Activated gamma-delta T cell (primary cell): ENCODE results near the gene RPRD2.
"Not testable (repeated sequence)": the region's sequence is repeated elsewhere in the genome, so short reads cannot be mapped to it uniquely, and the experiment has no call there.

ENCODE experiments used
- DNase-seq: peaks from one replicate; lab custom pipeline; 2025; lab: John Stamatoyannopoulos, UW
- total RNA-seq, 2 donors: gene quantifications; one replicate each; lab custom pipeline; 2026; lab: John Stamatoyannopoulos, UW

The RPRD2 gene
- 49.6 to 51.9 reads per million in 2 donors for total RNA-seq

DNA sequence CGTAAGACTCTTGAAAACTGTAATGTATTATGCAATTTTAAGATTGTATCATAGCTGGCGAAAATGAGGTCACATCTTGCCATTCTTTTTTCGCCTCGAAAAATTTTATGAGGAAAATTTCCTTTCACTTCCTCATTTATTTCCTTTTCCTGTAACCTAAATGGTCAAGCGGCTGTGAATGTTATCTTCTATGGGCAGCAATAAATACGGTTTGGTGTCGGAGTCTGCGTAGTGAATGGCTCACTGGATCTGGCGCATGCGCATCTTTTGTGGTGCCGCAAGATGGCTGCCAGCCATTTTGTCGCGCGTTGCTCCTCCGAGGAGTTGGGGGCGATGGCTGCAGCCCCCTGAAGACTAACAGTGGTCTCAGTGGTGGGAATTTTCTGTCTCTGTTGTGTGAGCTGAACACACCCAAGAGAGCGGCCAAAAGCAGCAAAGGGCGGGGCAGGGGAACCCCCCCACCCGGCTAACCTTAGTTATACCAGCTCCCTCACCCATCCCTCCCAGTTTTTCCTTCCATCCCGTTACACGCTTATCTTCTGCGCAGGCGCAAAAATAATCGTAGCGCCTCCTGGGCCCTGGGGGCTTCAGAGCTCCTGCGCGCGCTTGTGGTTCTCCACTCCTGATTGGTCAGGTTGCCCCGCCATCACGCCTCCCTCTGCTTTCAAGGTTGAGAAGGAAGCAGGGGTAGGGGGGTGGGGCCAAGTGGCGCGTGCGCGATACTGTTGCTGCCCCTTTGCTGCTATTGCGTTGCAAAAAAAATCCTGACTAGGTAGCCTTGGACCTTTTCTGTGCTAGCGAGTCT, at the start of gene RPRD2:
Gene RPRD2 (plus strand): TSS at position 722 of the 805 bp plus-strand sequence. CDS start 568 bp downstream, outside the sequence.
- peak; percentile 91 for DNase-seq

DNA sequence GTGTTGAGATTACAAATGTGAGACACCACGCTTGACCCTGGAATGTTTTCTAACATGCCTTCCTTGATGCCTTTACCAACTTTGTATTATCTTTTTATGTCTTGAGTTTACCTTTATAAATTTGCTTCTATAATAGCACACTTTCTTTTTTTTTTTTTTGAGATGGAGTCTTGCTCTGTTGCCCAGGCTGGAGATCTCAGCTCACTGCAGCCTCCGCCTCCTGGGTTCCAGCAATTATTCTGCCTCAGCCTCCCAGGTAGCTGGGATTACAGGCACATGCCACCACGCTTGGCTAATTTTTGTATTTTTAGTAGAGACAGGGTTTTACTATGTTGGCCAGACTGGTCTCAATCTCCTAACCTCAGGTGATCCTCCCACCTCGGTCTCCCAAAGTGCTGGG, 49.3 kb upstream of the RPRD2 start:
- DNase-seq, result not testable (repeated sequence)

DNA sequence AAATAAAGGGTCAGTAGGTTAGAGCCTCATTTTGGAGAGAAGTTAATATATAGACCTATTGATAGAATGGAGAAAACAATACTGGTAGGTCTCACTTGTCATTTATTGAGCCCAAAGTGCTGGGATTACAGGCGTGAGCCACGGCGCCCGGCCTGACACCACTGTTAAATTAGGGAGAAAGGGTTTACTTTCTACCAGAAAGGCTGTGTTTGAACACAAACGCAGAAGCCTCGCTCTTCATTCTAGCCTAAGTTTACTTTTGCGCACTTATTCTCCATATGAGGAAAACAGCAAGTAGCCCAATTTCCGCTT, 43.3 kb upstream of the RPRD2 start:
- no peak for DNase-seq

DNA sequence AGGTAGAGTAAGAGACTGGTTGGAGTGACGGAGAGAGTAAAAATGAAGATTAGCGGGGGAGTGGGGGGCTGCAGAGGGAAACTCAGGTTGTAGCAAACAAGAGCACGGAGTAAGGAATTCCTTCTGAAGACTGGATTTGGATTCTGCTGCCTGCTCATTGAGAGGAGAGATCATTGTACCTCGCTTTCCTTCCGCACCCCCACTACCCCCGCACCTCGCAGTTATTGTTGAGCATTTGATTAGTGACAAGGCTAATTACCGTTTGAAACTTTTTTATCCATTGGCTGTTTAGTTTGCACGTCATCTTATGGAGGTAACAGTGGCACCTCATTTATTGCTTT, 42.2 kb upstream of the RPRD2 start:
- DNase-seq, result no peak

DNA sequence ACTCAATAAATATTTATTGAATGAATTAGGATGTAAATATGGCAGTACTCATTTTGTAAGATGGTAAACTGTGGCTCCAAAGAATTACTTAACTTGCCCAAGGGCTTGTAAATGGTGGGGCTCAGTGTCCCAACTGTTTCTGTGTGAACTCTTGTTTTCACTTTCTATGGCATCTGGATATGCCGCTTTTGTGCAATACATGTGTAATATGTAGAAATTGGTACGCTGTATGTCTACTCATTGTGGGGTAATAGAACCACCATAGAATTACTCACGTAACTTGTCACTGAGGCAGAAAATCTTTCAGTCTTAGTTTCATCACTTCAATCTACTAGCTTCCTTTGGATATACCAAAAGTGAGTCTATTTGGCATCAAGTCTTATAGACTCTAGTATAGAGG, 41.6 kb upstream of the RPRD2 start:
- DNase-seq, result no peak

DNA sequence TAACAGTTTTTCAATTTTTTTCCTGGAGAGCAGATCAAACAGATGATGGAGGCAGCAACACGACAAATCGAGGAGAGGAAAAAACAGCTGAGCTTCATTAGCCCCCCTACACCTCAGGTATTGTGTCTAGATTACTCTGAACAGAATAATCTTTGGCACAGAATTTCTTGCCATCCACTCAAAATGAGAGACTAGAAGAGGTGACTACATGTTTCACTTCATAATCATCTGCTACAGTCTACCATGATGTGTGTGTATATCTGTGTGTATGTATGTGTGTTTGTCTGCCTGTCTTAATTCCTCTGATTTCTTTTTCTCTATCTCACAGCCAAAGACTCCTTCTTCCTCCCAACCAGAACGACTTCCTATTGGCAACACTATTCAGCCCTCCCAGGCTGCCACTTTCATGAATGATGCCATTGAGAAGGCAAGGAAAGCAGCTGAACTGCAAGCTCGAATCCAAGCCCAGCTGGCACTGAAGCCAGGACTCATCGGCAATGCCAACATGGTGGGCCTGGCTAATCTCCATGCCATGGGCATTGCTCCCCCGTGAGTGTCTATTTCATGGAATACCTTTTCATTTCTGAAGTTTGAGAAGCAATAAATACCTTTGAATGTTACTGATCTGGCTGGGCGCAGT, 31.2 kb upstream of the RPRD2 start:
- no peak for DNase-seq

DNA sequence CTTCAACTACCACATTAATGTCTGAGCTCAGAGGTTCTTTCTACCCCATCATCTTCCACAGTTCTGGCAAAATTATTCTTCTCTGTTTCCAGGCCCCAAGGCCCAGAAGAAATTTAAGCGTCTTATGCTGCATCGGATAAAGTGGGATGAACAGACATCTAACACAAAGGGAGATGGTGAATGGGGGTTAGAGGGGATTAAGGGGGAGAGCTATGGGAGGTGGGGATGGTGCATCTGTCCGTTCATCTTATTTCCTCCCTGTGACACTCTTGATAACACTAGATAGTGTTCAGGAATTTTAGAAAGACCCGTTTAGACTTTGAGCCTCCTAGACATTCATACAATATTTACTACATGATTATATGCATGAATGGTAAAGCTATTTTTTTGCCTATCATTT, 17.6 kb upstream of the RPRD2 start:
- no peak for DNase-seq

DNA sequence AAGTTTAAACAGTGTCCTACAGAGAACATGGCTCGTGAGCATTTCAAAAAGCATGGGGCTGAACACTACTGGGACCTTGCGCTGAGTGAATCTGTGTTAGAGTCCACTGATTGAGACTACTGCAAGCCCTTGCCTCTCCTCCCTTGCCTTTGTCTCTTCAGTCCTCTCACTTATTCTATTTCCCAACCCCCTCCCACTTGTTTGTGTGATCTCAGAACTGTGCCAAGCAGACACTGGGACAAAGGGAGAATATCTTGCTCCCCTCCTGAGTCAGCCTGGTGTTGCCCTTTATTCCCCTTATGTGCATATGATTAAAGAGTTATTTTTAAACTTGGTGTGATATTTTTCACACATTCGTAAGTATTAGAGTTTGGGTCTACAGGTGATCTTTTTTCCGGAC, 11.1 kb upstream of the RPRD2 start:
- no peak for DNase-seq

DNA sequence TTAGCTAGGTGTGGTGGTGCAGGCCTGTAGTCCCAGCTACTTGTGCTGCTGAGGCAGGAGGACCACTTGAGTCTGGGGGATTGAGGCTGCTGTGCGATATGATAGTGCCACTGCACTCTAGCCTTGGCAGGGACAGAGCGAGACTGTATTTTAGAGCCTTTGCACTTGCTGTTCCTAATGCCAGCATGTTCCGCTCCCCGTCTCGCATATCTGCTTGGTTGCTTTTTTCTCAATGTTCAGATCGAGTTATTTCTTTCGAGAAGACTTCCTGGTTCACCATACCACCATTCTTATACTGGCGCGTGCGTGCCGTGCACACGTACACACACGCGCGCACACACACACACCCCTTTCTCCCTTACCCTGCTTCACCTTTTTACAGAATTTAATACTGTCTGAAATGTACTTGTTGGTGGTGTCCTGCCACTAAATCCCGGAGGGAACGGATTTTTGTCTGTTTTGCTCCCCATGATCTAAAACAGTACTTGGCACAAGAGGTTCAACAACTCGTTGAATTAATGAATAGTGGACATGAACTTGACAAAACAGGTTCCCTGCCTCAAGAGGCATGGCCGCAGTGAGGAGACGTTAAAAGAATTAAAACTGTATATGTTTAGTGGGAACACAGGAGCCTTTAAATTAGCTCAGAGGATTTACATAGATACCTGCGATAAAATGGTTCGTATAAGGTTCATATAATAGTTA, 1.1 kb upstream of the RPRD2 start:
- no peak for DNase-seq

DNA sequence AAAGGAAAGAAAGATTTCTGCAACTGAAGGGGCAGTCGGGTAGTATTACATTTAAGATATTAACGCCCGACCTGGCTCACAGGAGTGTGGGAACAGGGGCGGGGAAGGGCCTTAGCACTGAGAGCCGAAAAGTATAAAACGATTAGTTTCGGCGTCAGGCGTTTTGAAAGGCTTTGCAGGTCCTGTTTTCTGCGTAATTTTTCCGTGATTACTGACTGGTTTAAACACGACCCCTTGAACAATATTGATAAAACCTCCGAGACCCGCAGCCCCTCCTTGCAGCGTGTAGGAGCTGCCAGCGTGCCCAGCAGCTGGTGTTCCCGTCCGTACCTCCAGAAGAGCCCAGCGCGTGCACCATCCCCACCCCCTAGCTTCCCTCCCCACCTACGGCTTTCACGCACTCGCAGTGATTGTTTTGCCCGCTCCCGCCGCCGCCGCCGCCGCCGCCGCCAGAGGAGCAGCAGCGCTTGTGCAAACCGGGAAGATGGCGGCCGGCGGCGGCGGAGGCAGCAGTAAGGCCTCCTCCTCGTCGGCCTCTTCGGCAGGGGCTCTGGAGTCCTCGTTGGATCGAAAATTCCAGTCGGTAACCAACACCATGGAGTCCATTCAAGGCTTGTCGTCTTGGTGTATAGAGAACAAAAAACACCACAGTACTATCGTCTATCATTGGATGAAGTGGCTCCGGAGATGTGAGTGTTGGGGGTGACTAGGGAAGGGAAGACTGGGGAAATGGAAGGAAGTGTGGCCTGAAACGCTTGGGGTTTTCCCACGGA, 470 bp downstream of the RPRD2 start:
- DNase-seq, result peak; percentile 71

DNA sequence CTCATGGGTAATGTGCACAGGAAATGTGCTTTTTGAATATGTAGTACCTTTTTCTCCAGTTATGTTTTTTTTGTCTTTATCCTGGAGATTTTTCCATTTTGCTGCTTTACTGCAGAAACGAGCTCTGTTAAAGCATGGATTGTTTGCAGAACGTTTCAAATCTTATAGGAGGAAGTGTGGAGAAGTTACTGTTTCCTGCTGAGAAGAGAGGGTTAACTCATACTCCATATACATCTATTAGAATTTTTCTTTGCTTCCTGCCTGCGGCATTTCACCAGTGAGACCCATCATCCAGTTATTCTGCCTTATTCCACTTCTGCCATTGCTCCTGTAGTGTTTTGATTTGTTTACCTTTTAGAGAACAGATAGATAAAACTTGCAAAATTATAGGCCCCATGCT, 2.0 kb downstream of the RPRD2 start:
- no peak for DNase-seq

DNA sequence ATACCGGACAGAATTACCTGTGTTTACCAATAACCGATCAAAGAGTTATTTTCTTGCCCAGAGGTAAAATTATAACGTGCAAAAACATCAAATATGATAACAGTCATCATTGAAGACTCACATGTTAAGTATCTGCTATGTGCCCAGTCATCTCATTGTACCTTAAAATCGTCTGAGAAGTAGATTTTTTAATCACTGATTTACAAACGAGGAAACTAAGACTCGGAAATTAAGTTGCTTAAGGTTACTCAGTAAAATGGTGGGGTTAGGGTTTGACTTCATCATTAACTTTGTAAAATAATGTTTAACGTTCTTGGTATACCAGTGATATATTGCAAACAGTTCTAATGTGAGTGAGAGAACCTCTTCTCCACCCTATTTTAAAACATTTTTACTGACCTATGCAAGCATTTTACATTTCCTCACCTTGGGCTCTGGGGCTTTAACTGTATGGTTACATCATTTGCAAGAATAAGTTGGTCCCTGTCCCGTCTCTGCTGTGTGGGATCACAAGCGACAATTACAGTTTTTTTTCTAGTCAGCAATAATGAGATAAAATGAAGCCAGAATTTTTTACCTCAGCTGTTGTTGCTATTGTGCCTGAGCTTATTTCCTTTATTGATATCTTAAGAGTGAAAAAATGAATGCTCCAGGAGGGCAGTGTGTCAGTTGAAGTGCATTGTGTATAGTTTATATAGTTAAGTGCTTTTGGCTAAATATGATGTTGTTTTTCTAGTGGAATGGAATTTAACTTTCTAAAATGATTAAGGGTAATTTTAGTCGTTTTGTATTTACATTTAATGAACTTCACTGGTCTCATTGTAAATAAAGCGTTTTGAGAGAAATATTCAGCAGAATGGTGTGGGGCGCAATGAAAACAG, 2.7 kb downstream of the RPRD2 start:
- DNase-seq, result no peak

DNA sequence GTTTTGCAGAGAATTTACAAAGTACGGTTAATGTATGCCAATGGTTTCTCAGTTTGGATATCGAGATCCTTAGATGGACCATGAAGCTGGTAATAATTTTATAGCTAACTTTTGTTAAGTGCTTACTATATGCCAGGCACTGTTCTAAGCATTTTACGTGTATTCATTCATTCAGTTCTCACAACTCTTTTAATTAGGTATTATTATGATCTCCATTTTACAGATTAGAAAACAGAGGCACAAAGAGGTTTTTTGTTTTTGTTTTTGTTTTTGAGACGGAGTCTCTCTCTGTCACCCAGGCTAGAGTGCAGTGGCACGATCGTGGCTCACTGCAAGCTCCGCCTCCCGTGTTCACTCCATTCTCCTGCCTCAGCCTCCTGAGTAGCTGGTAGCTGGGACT, 7.2 kb downstream of the RPRD2 start:
- no peak for DNase-seq

DNA sequence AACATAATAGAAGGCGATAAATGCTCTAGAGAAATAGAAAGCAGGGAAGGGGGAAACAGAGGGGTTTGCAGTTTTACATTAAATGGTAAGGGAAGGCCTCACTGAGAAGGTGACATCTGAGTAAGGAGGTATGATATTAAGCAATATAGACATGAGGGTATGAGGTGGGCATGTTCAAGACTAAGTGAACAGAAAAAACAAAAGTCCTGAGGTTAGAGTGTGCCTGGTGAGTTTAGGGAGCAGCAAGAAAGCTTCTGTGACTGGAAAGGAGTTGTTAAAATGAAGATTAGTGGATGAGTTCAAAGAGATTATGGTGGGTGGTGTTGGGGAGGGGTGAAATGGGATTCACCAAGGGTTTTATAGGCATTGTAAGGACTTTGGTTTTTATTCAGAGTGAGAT, 8.6 kb downstream of the RPRD2 start:
- no peak for DNase-seq

DNA sequence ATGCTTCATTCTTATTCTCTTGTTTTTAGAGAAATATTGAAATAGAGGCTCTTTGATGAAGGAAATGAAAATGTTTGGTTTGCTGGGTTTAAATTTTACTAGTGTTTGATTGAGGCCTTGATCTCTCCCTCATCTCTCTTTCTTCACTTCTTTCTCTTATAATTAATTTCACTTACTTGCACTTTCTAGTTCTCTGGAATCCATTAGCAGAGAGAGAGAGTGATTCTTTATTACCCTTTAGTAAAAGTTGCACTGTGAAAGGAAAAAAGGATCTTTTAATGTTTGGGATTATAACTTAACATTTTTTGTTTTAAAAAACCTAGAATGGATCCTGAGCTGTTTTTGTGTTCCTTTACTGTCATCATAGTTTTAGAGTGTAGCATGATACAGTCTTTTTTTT, 12.2 kb downstream of the RPRD2 start:
- no peak for DNase-seq

DNA sequence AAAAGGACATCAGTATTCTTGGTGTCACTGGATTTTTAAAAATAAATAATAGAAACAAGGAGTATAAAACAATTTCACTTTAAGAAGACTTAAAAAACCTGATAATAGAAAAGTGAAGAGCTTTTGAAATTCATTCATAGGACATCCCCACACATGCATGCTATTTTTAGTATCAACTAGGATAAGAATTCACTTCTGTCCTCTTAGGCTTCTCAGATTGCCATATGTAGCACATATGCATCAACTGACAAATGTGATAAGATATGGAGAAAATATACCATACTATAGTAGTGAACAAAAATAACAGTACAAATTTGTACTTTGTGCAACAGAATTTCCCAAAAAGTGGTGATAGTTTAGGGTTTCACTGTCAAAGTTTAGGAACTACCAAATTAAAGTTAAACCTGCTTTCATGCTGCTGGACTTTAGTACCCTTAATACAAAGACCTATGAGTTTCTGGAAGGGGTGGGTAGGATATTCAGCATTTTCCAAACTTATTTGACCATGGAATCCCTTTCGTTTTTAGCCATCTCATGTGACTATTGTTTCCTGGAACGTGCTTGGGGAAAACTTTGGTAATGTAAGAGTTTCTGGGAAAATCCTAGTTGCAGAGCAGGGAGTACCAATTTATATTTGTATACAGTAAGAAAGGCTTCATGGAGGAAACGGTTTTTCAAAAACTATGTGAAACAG, 19.8 kb downstream of the RPRD2 start:
- DNase-seq, result no peak

DNA sequence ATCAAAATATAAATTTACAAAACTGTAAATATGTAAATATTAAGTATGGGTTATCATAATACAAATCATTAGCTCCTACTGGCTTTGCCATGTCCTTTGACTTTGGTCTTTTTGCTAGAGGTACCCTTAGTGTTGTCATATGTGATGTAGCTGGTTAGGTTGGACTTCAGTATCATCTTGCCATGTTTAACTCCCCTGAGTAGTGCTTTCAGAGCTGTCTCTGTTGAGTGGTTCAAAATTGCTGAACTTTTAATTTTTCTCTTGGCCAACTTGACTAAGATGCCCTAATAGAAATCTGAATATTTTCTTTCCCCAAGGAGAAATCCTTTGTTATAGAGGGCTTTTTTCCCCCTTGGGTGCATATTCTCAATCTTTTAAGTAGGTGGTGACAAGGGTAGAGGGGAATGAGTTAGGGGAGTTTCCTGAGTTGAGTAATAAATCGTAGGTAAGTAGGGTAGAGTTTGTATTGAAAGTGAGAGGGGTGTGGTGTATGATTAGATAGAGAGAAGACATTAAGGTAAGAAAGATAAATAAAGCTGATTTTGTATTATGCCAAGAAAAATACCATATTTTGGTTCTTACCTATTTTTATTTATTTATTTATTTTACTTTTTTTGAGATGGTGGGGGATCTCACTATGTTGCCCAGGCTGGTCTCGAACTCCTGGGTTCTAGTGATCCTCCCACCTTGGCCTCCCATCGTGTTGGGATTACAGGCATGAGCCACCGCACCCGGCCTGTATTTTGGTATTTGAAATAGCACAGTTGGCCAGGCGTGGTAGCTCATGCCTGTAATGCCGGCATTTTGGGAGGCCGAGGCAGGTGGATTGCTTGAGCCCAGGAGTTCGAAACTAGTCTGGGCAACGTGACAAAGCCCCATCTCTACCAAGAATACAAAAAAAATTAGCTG, 21.8 kb downstream of the RPRD2 start:
- no peak for DNase-seq

DNA sequence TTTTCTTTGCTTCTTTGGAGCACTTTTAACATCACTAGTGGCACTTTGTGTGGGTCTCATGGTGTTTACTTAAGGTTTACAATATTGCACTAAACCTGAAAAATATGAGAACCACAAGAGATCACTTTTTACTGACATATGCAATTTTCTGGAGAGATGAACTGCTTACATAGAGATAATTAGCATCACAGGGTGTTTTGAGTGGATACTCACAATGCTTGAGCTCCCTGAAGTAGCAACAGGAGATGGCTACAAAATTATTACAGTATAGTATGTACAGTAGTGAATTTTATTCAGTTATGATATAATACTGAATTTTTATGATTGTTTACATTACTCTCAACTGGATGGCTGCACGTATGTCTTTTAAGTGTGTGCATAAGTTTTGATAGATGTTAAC, 22.6 kb downstream of the RPRD2 start:
- DNase-seq, result no peak

DNA sequence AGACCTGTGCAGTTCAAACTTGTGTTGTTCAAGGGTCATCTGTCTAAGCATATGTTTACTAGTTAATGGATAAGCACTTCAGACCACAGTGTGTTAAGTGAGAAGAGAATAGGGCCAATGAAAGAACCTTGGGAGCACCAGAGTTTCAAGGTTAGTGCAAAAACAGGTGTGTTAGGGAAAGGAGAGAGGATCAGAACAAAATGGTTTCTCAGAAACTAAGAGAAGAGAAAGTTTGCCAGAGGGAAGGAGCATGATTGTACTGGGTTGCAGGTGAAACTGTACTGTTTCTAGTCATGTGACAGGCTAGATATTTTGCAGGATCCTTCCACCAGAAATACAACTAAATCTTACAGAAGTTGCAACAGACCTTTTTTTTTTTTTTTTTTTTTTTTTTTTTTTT, 23.3 kb downstream of the RPRD2 start:
- no peak for DNase-seq

DNA sequence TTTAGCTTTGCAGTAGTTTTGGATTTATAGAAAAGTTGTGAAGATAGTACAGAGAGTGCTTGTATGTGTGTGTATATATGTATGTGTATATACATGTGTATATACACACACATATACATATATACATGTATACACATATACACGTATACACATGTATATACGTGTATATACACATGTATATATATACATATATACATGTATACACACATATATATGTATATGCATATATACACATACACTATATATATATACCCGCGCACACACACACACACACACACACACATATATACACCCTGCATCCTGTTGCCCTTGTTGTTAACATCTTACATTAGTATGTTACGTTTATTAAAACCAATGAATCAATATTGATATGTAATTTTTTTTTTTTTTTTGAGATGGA, 24.3 kb downstream of the RPRD2 start:
- no peak for DNase-seq
